Naive thymus-derived CD4-positive, alpha-beta T cell (primary cell): ENCODE data around the gene NAA40. TPM values are rescaled to one million over a fixed set of nuclear protein-coding genes. Genes with fewer than 3 reads are reported as not detected.
A peak's percentile ranks its signal among the peaks of the same experiment; 100 is the strongest.
"Not testable (repeated sequence)": the region's sequence is repeated elsewhere in the genome, so short reads cannot be mapped to it uniquely, and the experiment has no call there.

Experiments
- ATAC-seq: fragments of 150-1000 bp; cut with Tn5 transposase; 2 replicates; pipeline ENCODE4 v1.10.0; 2021; ENCODE audit warnings: mild to moderate bottlenecking, moderate library complexity
- CTCF ChIA-PET: fragments of 350-600 bp; sonication (Branson Sonifier 250); formaldehyde crosslinking; loops from one replicate; lab custom pipeline; 2021; ENCODE audit warnings: antibody characterized with exemption; lab: Charles Lee
- POLR2A ChIA-PET: fragments of 350-600 bp; sonication (Branson Sonifier 250); formaldehyde crosslinking; loops from one replicate; lab custom pipeline; 2021; ENCODE audit warnings: antibody characterized with exemption, inconsistent platforms; lab: Charles Lee
- DNase-seq, 9 donors: peaks; one replicate each; pipeline versions ENCODE4 v3.0.0 to v3.0.0-alpha.2; 2020 to 2022; ENCODE audit warnings: mixed read lengths in 1 of 9
- H3K27ac ChIP-seq: one replicate; pipeline ENCODE4 v1.7.0; 2013; ENCODE audit warnings: mild to moderate bottlenecking, low read depth, low read length, moderate library complexity
- H3K27me3 ChIP-seq, 2 donors: one replicate each; pipeline ENCODE4 v1.7.0; 2013; ENCODE audit warnings: low read length in 2 of 2, mild to moderate bottlenecking in 2 of 2, moderate library complexity in 2 of 2; ENCODE audit not compliant: control insufficient read depth in 2 of 2, insufficient read depth in 2 of 2
- H3K36me3 ChIP-seq, 3 experiments: 1 replicate in 2 of 3; 2 replicates in 1 of 3; pipeline ENCODE4 v1.7.0; 2013; ENCODE audit warnings: low read length in 3 of 3, mild to moderate bottlenecking in 3 of 3, moderate library complexity in 1 of 3; ENCODE audit not compliant: insufficient read depth in 3 of 3, control insufficient read depth in 2 of 3
- H3K4me1 ChIP-seq, 2 donors: one replicate each; pipeline ENCODE4 v1.7.0; 2013; ENCODE audit warnings: low read length in 2 of 2, mild to moderate bottlenecking in 2 of 2, moderate library complexity in 1 of 2; ENCODE audit not compliant: control insufficient read depth in 2 of 2, insufficient read depth in 2 of 2
- H3K4me3 ChIP-seq: 2 replicates; pipeline ENCODE4 v1.7.0; 2013; ENCODE audit warnings: mild to moderate bottlenecking, low read length
- H3K9me3 ChIP-seq, 3 experiments: 1 replicate in 2 of 3; 2 replicates in 1 of 3; pipeline ENCODE4 v1.7.0; 2013; ENCODE audit warnings: low read length in 3 of 3; ENCODE audit not compliant: control insufficient read depth in 2 of 3
- H3K27ac Mint-ChIP-seq, 9 donors: one replicate each; pipeline ENCODE4 v1.8.0; 2020 to 2022; ENCODE audit warnings: mixed read lengths in 9 of 9, mild to moderate bottlenecking in 8 of 9, moderate library complexity in 5 of 9, inconsistent platforms in 2 of 9
- H3K27me3 Mint-ChIP-seq, 5 donors: one replicate each; pipeline ENCODE4 v1.8.0; 2021 to 2022; ENCODE audit warnings: mixed read lengths in 5 of 5, mild to moderate bottlenecking in 1 of 5
- H3K36me3 Mint-ChIP-seq, 5 donors: one replicate each; pipeline ENCODE4 v1.8.0; 2020 to 2022; ENCODE audit warnings: mixed read lengths in 5 of 5, mild to moderate bottlenecking in 3 of 5, inconsistent platforms in 1 of 5
- H3K4me1 Mint-ChIP-seq, 7 donors: one replicate each; pipeline ENCODE4 v1.8.0; 2020 to 2022; ENCODE audit warnings: mixed read lengths in 7 of 7, mild to moderate bottlenecking in 3 of 7, inconsistent platforms in 1 of 7
- H3K4me3 Mint-ChIP-seq, 10 donors: one replicate each; pipeline ENCODE4 v1.8.0; 2020 to 2022; ENCODE audit warnings: mild to moderate bottlenecking in 10 of 10, mixed read lengths in 10 of 10, moderate library complexity in 6 of 10, inconsistent platforms in 2 of 10
- H3K9me3 Mint-ChIP-seq, 11 donors: one replicate each; pipeline ENCODE4 v1.8.0; 2020 to 2022; ENCODE audit warnings: mixed read lengths in 11 of 11, mild to moderate bottlenecking in 4 of 11, inconsistent platforms in 1 of 11, moderate library complexity in 1 of 11
- intact Hi-C, 2 donors: fragments of 100-400 bp; cut with micrococcal nuclease; formaldehyde crosslinking; loops; one replicate each; pipeline ENCODE4 v1.15.1; 2023
- polyA plus RNA-seq, 2 donors: library from polyadenylated mRNA; unstranded; fragments of 300-500 nt; fragmentation: Illumina TruSeq; gene quantifications; one replicate each; pipeline ENCODE4 v1.2.3, GENCODE V29; 2021
- total RNA-seq, 6 experiments: library from RNA in 5 of 6; stranded (reverse) in 5 of 6; gene quantifications; 1 replicate in 5 of 6; 2 replicates in 1 of 6; pipeline ENCODE4 v1.2.3 and lab custom pipeline; 2021 to 2026

The NAA40 gene
- total and polyA plus RNA-seq, 7 experiments from 2014 or later, result 5.1 to 39.8 (median 24.4) TPM

DNA sequence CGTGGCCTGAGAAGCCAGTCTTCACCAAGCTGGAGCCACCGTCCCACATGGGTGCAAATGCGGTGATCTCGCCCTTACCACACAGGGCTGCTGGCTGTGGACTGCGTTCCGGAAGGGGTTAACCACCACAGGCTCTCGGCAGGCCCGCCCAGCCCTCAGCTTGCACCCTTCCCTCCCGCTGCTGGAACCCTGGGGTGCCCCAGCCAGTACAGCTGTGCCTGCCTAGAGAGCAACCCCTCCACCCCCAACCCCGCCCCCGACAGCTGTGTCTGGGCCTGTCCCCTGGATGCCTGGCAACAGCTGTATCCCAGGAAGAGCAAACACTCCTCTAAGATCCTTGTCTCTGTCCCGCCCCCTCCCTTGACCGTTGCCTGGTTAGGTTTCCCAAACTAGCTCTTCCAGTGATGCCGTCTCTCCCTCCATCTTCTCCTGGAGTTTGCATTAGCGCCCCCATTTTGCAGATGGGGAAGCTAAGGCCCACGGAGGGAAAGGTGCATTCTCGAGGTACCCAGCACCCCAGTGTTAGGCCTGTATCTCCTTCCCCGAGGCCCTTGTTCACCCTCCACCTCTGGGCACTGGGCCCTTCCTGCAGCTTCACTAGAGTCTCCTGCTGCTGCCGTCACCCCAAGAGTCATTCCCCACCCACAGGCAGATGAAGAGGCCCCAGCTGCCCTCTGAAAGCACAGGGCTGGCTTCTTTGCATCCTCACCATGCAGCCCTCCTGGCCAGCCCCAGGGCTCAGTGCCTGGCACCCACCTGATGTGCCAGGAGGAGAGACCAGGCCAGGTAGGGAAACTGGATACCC, 23.0 kb downstream of the NAA40 start:
- Mint-ChIP-seq H3K27me3 (no peaks in the 10 kb centered on the region), H3K9me3 (no peaks in the 10 kb centered on the region), H3K4me1 (peaks cover 0 to 21% (median 6%) of the 10 kb centered on the region in 7 donors), H3K4me3 (peak overlapping the region in 2 of 10 donors; percentile 49 to 63), H3K27ac (peak overlapping the region in 2 of 9 donors; percentile 28 to 71), H3K36me3 (no peaks in the 10 kb centered on the region)
- intact Hi-C loops, result no loop called here
- Histone ChIP-seq H3K27me3 (no peaks in the 10 kb centered on the region), H3K9me3 (no peaks in the 10 kb centered on the region), H3K36me3 (peaks cover 0 to 4% (median 0%) of the 10 kb centered on the region in 3 experiments), H3K27ac (no peak overlapping the region), H3K4me3 (no peak overlapping the region), H3K4me1 (peaks cover 0 to 16% of the 10 kb centered on the region in 2 donors)
- ChIA-PET CTCF (interaction anchor here (0.8 kb wide), 1 partner anchor 16 kb away, joined by 4 read pairs; no protein-coding TSS in a partner anchor), POLR2A (interaction anchor here (0.5 to 1.1 kb wide), 3 partner anchors 17 to 408 kb away, joined by 3 to 4 read pairs (median 3); no protein-coding TSS in a partner anchor)
- ATAC-seq, result peak; percentile 72
- DNase-seq, result no peak

DNA sequence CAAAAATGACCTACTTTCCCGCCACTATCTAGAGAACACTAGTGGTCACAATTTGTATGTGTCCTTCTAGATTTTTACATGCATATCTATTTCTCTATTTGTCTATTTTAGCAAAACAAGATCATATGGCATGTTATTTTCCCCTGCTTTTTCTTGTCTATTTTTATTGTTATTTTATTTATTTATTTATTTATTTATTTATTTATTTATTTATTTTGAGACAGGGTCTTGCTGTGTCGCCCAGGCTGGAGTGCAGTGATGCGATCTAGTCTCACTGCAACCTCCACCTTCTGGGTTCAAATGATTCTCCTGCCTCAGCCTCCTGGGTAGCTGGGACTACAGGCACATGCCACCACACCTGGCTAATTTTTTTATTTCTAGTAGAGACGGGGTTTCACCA, 25.1 kb downstream of the NAA40 start:
- H3K4me1 ChIP-seq, result peaks cover 0 to 16% of the 10 kb centered on the region in 2 donors
- H3K27me3 ChIP-seq, H3K27me3 Mint-ChIP-seq, H3K9me3 ChIP-seq, H3K4me3 Mint-ChIP-seq, H3K36me3 Mint-ChIP-seq, H3K9me3 Mint-ChIP-seq, DNase-seq, ATAC-seq, H3K27ac ChIP-seq, H3K4me3 ChIP-seq, H3K27ac Mint-ChIP-seq, H3K36me3 ChIP-seq, POLR2A ChIA-PET, intact Hi-C loops: not testable (repeated sequence)
- H3K4me1 Mint-ChIP-seq, result peaks cover 0 to 17% (median 6%) of the 10 kb centered on the region in 7 donors
- CTCF ChIA-PET, result interaction anchor here (0.9 kb wide), 1 partner anchor 36 kb away, joined by 3 read pairs; no protein-coding TSS in a partner anchor

DNA sequence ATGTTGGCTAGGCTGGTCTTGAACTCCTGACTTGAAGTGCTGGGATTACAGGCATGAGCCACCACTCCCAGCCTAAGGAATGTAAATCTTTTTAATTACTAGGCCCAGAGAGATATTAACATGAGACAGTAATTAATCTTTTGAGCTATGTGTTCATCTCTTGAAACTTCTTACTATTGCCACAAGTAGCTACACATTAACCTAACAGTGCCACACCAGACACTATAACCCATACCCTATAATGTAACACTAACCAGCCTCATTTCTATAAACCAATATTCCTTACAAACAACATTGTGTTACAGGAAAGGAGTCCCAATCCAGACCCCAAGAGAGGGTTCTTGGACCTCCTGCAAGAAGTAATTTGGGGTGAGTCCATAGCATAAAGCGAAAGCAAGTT, 27.6 kb downstream of the NAA40 start:
- no peak overlapping the region for H3K4me3 Mint-ChIP-seq
- Histone ChIP-seq H3K4me1 (peaks cover 0 to 9% of the 10 kb centered on the region in 2 donors), H3K4me3 (no peak overlapping the region), H3K9me3 (no peaks in the 10 kb centered on the region), H3K27ac (no peak overlapping the region), H3K36me3 (no peaks in the 10 kb centered on the region), H3K27me3 (no peaks in the 10 kb centered on the region)
- intact Hi-C loops, result no loop called here
- H3K9me3 Mint-ChIP-seq, result no peaks in the 10 kb centered on the region
- peaks cover 0 to 7% (median 6%) of the 10 kb centered on the region in 7 donors for H3K4me1 Mint-ChIP-seq
- DNase-seq (no peak), ATAC-seq (no peak)
- no peaks in the 10 kb centered on the region for H3K36me3 Mint-ChIP-seq
- POLR2A ChIA-PET, result no interaction called here
- H3K27ac Mint-ChIP-seq, result no peak overlapping the region
- H3K27me3 Mint-ChIP-seq, result peaks cover 0 to 8% (median 0%) of the 10 kb centered on the region in 5 donors
- CTCF ChIA-PET, result no interaction called here

DNA sequence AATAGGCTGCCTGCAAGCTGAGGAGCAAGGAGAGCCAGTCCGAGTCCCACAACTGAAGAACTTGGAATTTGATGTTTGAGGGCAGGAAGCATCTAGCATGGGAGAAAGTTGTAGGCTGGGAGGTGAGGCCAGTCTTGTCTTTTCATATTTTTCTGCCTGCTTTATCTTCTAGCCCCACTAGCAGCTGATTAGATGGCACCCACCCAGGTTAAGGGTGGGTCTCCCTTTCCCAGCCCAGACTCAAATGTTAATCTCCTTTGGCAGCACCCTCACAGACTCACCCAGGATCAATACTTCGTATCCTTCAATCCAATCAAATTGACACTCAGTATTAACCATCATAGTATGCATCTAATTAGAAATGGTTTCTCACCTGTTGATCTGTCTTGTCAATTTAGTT, 30.7 kb downstream of the NAA40 start:
- POLR2A ChIA-PET, result no interaction called here

DNA sequence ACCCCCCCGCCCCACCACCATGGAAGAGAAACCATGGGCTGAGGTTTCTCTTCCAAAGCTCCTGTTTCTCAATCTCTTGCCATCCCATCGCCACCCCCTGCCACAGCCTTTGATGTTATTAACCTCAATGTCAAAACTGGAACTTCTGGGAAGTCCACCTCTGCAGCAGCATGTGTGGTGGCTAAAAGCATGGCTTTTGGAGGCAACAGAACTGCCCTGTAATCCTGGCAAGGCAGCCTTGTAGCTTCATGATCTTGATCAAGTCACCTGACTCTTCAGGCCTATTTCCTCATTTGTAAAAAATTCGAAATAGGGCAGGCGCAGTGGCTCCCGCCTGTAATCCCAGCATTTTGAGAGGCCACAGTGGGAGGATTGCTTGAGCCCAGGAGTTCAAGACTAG, 32.1 kb downstream of the NAA40 start:
- intact Hi-C loops, result loop anchor here in 1 of 2 donors (10.0 kb wide), 1 partner anchor 206 kb away; the partner anchor contains the start of gene ZFTA
- peaks cover 4 to 18% (median 15%) of the 10 kb centered on the region in 7 donors for H3K4me1 Mint-ChIP-seq
- H3K4me1 ChIP-seq, result peaks cover 1 to 4% of the 10 kb centered on the region in 2 donors
- ChIA-PET CTCF (no interaction called here), POLR2A (no interaction called here)
- no peak overlapping the region for H3K4me3 ChIP-seq
- H3K27ac Mint-ChIP-seq, result no peak overlapping the region
- no peaks in the 10 kb centered on the region for H3K9me3 ChIP-seq
- DNase-seq, result no peak
- peaks cover 0 to 5% (median 0%) of the 10 kb centered on the region in 3 experiments for H3K36me3 ChIP-seq
- H3K27ac ChIP-seq, result no peak overlapping the region
- peaks cover 0 to 7% (median 0%) of the 10 kb centered on the region in 5 donors for H3K36me3 Mint-ChIP-seq
- H3K27me3 ChIP-seq, result no peaks in the 10 kb centered on the region
- peaks cover 0 to 4% (median 0%) of the 10 kb centered on the region in 11 donors for H3K9me3 Mint-ChIP-seq
- H3K4me3 Mint-ChIP-seq, result no peak overlapping the region
- peaks cover 0 to 8% (median 0%) of the 10 kb centered on the region in 5 donors for H3K27me3 Mint-ChIP-seq
- no peak for ATAC-seq

More for the DNA sequence above, 30.7 kb downstream of the NAA40 start:
- Histone ChIP-seq H3K27me3 (no peaks in the 10 kb centered on the region), H3K9me3 (no peaks in the 10 kb centered on the region), H3K27ac (no peak overlapping the region), H3K36me3 (peaks cover 0 to under 1% (median 0%) of the 10 kb centered on the region in 3 experiments), H3K4me1 (peaks cover 0 to 3% of the 10 kb centered on the region in 2 donors), H3K4me3 (no peak overlapping the region)
- intact Hi-C loops, result no loop called here
- Mint-ChIP-seq H3K4me3 (no peak overlapping the region), H3K27me3 (peaks cover 0 to 8% (median 0%) of the 10 kb centered on the region in 5 donors), H3K9me3 (peaks cover 0 to 4% (median 0%) of the 10 kb centered on the region in 11 donors), H3K4me1 (peaks cover 0 to 11% (median 11%) of the 10 kb centered on the region in 7 donors), H3K36me3 (peaks cover 0 to 3% (median 0%) of the 10 kb centered on the region in 5 donors), H3K27ac (no peak overlapping the region)
- CTCF ChIA-PET, result interaction anchor here (0.6 kb wide), 1 partner anchor 28 kb away, joined by 3 read pairs; no protein-coding TSS in a partner anchor
- ATAC-seq (no peak), DNase-seq (no peak)

DNA sequence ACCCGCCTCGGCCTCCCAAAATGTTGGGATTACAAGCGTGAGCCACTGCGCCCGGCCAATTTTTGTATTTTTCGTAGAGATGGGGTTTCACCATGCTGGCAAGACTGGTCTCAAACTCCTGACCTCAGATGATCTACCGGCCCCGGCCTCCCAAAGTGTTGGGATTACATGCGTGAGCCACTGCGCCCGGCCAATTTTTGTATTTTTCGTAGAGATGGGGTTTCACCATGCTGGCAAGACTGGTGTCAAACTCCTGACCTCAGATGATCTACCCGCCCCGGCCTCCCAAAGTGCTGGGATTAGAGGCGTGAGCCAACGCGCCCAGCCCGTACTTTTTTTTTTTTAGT, 35.1 kb downstream of the NAA40 start:
- H3K27me3 ChIP-seq, H3K9me3 Mint-ChIP-seq, H3K9me3 ChIP-seq, CTCF ChIA-PET, ATAC-seq, DNase-seq, H3K27me3 Mint-ChIP-seq: not testable (repeated sequence)
- Mint-ChIP-seq H3K27ac (peak overlapping the region; percentile 94 to 99 (median 99)), H3K36me3 (peaks cover 0 to 15% (median 0%) of the 10 kb centered on the region in 5 donors), H3K4me3 (peak overlapping the region; percentile 98 to 100 (median 99)), H3K4me1 (peaks cover 12 to 36% (median 29%) of the 10 kb centered on the region in 7 donors)
- H3K4me3 ChIP-seq, result peak overlapping the region; percentile 87
- POLR2A ChIA-PET, result interaction anchor here (0.6 to 2.4 kb wide), 8 partner anchors 10 to 344 kb away, joined by 3 to 16 read pairs (median 4); partner anchors contain the start of genes OTUB1, PRDX5 and TRMT112
- peaks cover 0 to 14% (median 0%) of the 10 kb centered on the region in 3 experiments for H3K36me3 ChIP-seq
- intact Hi-C loops, result loop anchor here (1.0 to 10.0 kb wide), 10 partner anchors 12 to 332 kb away; partner anchors contain the start of genes OTUB1 (in 2 of the 2), ATL3 (in 1 of the 2), RTN3 (in 1 of the 2) and ZFTA (in 1 of the 2)
- H3K4me1 ChIP-seq, result peaks cover 10 to 11% of the 10 kb centered on the region in 2 donors
- peak overlapping the region; percentile 94 for H3K27ac ChIP-seq
